Measurements from ENCODE around the gene GFOD2.
"Not testable (repeated sequence)": the region's sequence is repeated elsewhere in the genome, so short reads cannot be mapped to it uniquely, and the experiment has no call there.

GFOD2 gene

DNA sequence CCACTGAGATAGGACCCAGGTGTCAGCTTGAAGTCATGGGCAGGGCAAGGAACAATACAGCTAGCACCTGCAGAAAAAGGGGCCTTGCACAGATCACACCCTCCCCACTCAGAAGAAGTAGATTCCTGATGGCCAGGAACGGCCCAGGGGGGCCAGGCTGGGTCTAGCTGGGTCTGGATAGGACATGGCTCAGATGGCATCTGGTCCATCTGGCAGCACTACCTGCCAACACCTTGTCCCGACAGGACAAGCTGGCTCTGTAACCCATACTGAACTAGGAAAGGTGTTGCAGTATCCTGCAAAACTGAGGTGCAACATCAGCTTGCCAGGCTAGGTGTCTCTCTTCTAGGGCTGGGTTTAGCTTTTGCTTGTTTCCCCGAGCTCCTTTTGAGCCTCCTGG lies 38.9 kb upstream of the GFOD2 start:
- no peak for TF ChIP-seq ZNF70 (CRISPR knock-in tag; IDR thresholded peaks at IDR 0.05)
- TF ChIP-seq SNAI2 (CRISPR knock-in tag; IDR thresholded peaks at IDR 0.05) = no peak
- TF ChIP-seq, protein P1, sequence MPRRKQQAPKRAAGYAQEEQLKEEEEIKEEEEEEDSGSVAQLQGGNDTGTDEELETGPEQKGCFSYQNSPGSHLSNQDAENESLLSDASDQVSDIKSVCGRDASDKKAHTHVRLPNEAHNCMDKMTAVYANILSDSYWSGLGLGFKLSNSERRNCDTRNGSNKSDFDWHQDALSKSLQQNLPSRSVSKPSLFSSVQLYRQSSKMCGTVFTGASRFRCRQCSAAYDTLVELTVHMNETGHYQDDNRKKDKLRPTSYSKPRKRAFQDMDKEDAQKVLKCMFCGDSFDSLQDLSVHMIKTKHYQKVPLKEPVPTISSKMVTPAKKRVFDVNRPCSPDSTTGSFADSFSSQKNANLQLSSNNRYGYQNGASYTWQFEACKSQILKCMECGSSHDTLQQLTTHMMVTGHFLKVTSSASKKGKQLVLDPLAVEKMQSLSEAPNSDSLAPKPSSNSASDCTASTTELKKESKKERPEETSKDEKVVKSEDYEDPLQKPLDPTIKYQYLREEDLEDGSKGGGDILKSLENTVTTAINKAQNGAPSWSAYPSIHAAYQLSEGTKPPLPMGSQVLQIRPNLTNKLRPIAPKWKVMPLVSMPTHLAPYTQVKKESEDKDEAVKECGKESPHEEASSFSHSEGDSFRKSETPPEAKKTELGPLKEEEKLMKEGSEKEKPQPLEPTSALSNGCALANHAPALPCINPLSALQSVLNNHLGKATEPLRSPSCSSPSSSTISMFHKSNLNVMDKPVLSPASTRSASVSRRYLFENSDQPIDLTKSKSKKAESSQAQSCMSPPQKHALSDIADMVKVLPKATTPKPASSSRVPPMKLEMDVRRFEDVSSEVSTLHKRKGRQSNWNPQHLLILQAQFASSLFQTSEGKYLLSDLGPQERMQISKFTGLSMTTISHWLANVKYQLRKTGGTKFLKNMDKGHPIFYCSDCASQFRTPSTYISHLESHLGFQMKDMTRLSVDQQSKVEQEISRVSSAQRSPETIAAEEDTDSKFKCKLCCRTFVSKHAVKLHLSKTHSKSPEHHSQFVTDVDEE (CRISPR knock-in tag; IDR thresholded peaks at IDR 0.05) = no peak
- TF ChIP-seq ZC3H10 (CRISPR knock-in tag; IDR thresholded peaks at IDR 0.05) = no peak
- TF ChIP-seq ZFP30 (CRISPR knock-in tag; IDR thresholded peaks at IDR 0.05) = no peak
- TF ChIP-seq PPARA (CRISPR knock-in tag; IDR thresholded peaks at IDR 0.05; ENCODE audit: borderline replicate concordance) = no peak
- no peak for TF ChIP-seq ESRRG (CRISPR knock-in tag; IDR thresholded peaks at IDR 0.05)
- TF ChIP-seq ZFP3 (CRISPR knock-in tag; IDR thresholded peaks at IDR 0.05) = no peak
- no peak for TF ChIP-seq TOX (CRISPR knock-in tag; IDR thresholded peaks at IDR 0.05; ENCODE audit: borderline replicate concordance)
- no peak for TF ChIP-seq ISL1 (CRISPR knock-in tag; IDR thresholded peaks at IDR 0.05)
- no peak for TF ChIP-seq ZNF8 (CRISPR knock-in tag; IDR thresholded peaks at IDR 0.05)
- TF ChIP-seq, protein P2, sequence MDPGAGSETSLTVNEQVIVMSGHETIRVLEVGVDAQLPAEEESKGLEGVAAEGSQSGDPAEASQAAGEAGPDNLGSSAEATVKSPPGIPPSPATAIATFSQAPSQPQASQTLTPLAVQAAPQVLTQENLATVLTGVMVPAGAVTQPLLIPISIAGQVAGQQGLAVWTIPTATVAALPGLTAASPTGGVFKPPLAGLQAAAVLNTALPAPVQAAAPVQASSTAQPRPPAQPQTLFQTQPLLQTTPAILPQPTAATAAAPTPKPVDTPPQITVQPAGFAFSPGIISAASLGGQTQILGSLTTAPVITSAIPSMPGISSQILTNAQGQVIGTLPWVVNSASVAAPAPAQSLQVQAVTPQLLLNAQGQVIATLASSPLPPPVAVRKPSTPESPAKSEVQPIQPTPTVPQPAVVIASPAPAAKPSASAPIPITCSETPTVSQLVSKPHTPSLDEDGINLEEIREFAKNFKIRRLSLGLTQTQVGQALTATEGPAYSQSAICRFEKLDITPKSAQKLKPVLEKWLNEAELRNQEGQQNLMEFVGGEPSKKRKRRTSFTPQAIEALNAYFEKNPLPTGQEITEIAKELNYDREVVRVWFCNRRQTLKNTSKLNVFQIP (CRISPR knock-in tag; IDR thresholded peaks at IDR 0.05; ENCODE audit: borderline replicate concordance, low read depth) = no peak
- no peak for TF ChIP-seq TCF4 (CRISPR knock-in tag; IDR thresholded peaks at IDR 0.05; ENCODE audit: borderline replicate concordance)
- TF ChIP-seq, protein P3, sequence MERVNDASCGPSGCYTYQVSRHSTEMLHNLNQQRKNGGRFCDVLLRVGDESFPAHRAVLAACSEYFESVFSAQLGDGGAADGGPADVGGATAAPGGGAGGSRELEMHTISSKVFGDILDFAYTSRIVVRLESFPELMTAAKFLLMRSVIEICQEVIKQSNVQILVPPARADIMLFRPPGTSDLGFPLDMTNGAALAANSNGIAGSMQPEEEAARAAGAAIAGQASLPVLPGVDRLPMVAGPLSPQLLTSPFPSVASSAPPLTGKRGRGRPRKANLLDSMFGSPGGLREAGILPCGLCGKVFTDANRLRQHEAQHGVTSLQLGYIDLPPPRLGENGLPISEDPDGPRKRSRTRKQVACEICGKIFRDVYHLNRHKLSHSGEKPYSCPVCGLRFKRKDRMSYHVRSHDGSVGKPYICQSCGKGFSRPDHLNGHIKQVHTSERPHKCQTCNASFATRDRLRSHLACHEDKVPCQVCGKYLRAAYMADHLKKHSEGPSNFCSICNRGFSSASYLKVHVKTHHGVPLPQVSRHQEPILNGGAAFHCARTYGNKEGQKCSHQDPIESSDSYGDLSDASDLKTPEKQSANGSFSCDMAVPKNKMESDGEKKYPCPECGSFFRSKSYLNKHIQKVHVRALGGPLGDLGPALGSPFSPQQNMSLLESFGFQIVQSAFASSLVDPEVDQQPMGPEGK (CRISPR knock-in tag; IDR thresholded peaks at IDR 0.05; ENCODE audit: borderline replicate concordance) = no peak
- TF ChIP-seq RARB (CRISPR knock-in tag; IDR thresholded peaks at IDR 0.05) = no peak
- no peak for TF ChIP-seq CSDC2 (CRISPR knock-in tag; IDR thresholded peaks at IDR 0.05)
- no peak for TF ChIP-seq OSR1 (CRISPR knock-in tag; IDR thresholded peaks at IDR 0.05)
- no peak for TF ChIP-seq ARNTL (CRISPR knock-in tag; IDR thresholded peaks at IDR 0.05; ENCODE audit: borderline replicate concordance, low read depth)
- ATAC-seq = no peak

DNA sequence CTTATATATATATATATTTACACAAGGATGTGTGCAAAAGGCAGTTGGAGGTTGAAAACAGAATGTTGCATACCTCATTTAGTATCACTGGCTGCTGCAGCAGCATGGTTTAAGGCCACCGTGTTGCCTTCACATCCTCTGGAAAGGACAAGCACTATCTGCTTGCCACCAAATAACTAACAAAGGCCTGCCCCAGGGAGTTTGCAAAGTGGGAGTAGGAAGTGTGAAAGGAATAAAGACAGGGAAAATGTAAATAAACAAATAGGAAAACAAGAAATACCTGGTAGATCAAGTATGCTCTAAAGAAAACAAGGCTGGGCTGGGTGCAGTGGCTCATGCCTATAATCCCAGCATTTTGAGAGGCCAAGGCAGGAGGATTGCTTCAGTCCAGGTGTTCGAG lies 33.5 kb upstream of the GFOD2 start:
- ATAC-seq = no peak
- TF ChIP-seq, protein P2 (CRISPR knock-in tag; IDR thresholded peaks at IDR 0.05; ENCODE audit: borderline replicate concordance, low read depth) = no peak
- no peak for TF ChIP-seq BACH2 (CRISPR knock-in tag; IDR thresholded peaks at IDR 0.05; ENCODE audit: borderline replicate concordance)
- no peak for TF ChIP-seq TCF4 (CRISPR knock-in tag; IDR thresholded peaks at IDR 0.05; ENCODE audit: borderline replicate concordance)

DNA sequence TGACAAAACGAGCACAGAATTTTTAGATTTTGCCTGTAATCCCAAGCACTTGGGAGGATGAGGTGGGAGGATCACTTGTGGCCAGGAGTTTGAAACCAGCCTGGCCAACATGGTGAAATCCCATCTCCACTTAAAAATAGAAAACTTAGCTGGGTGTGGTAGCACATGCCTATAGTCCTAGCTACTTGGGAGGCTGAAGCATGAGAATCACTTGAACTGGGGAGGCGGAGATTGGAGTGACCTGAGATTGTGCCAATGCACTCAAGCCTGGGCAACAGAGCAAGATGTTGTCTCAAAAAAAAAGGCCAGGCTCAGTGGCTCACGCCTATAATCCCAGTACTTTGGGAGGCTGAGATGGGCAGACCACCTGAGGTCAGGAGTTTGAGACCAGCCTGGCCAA lies 32.2 kb upstream of the GFOD2 start:
- not testable (repeated sequence) for ATAC-seq

DNA sequence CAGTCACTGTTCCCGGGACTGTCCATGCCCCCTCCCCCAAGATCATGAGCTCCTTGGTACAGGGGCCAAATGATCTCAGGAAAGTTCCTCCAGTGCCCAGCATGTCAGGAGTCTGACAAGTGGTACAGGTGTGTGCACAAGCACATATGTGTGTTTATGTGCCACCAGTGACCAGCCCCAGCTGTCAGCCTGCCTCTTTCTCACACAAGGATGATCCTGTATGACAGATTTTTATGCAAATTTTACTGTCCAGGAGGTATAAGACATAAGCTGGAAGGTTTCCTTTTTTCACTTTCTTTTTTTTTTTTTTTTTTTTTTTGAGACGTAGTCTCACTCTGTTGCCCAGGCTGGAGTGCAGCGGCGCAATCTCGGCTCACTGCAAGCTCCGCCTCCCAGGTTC lies 31.4 kb upstream of the GFOD2 start:
- TF ChIP-seq, protein P4, sequence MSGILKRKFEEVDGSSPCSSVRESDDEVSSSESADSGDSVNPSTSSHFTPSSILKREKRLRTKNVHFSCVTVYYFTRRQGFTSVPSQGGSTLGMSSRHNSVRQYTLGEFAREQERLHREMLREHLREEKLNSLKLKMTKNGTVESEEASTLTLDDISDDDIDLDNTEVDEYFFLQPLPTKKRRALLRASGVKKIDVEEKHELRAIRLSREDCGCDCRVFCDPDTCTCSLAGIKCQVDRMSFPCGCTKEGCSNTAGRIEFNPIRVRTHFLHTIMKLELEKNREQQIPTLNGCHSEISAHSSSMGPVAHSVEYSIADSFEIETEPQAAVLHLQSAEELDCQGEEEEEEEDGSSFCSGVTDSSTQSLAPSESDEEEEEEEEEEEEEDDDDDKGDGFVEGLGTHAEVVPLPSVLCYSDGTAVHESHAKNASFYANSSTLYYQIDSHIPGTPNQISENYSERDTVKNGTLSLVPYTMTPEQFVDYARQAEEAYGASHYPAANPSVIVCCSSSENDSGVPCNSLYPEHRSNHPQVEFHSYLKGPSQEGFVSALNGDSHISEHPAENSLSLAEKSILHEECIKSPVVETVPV (CRISPR knock-in tag; IDR thresholded peaks at IDR 0.05) = no peak
- TF ChIP-seq, protein P5, sequence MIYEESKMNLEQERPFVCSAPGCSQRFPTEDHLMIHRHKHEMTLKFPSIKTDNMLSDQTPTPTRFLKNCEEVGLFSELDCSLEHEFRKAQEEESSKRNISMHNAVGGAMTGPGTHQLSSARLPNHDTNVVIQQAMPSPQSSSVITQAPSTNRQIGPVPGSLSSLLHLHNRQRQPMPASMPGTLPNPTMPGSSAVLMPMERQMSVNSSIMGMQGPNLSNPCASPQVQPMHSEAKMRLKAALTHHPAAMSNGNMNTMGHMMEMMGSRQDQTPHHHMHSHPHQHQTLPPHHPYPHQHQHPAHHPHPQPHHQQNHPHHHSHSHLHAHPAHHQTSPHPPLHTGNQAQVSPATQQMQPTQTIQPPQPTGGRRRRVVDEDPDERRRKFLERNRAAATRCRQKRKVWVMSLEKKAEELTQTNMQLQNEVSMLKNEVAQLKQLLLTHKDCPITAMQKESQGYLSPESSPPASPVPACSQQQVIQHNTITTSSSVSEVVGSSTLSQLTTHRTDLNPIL (CRISPR knock-in tag; IDR thresholded peaks at IDR 0.05; ENCODE audit: low read depth) = no peak
- TF ChIP-seq CSDC2 (CRISPR knock-in tag; IDR thresholded peaks at IDR 0.05) (no peak), PPARA (CRISPR knock-in tag; IDR thresholded peaks at IDR 0.05; ENCODE audit: borderline replicate concordance) (no peak), ZNF70 (CRISPR knock-in tag; IDR thresholded peaks at IDR 0.05) (no peak)
- TF ChIP-seq, protein P1 (CRISPR knock-in tag; IDR thresholded peaks at IDR 0.05) = no peak
- no peak for ATAC-seq

Data from SK-N-SH treated with all-trans-retinoic acid at 6 μM for 48 hours (cell line).